ENCODE measurements around the gene NRDC. TPM values are rescaled to one million over a fixed set of nuclear protein-coding genes. Genes with fewer than 3 reads are reported as not detected.
A peak's percentile ranks its signal among the peaks of the same experiment; 100 is the strongest.

Gene NRDC
- total RNA-seq, 1 experiment from 2014 or later = 147 TPM

- no peak overlapping the region for H3K27ac ChIP-seq (ENCODE audit: insufficient read length, low read depth, low read length)
- no peak overlapping the region for H3K4me3 Mint-ChIP-seq
Measured at GRCh38 chr1:51818487-51818886, 60.0 kb downstream of the NRDC start.

More at GRCh38 chr1:51818487-51818886, 60.0 kb downstream of the NRDC start:
- no peak overlapping the region for H2BK12ac ChIP-seq (ENCODE audit: insufficient read length, low read depth, low read length)
- no peak overlapping the region for H3K9ac ChIP-seq (ENCODE audit: extremely low read depth, insufficient read length, low read length)
- no peaks in the 10 kb centered on the region for H3K9me3 ChIP-seq (ENCODE audit: control insufficient read depth, low read depth, low read length)
- no peak overlapping the region for H3K18ac ChIP-seq (ENCODE audit: insufficient read length, low read depth, low read length)
- H2AK5ac ChIP-seq (ENCODE audit: insufficient read length, low read length) = no peak overlapping the region
- H3K23me2 ChIP-seq (ENCODE audit: insufficient read length, low read depth, low read length, poor library complexity, severe bottlenecking) = no peaks in the 10 kb centered on the region
- no peaks in the 10 kb centered on the region for H3K79me2 ChIP-seq (ENCODE audit: insufficient read depth, low read length)
- H3K79me1 ChIP-seq (ENCODE audit: insufficient read depth, low read depth, low read length, poor library complexity, severe bottlenecking) = no peaks in the 10 kb centered on the region
- H4K8ac ChIP-seq (replicated peaks; ENCODE audit: insufficient read length, low read depth, low read length) = no peak overlapping the region
- H4K91ac ChIP-seq (ENCODE audit: insufficient read length, low read depth, low read length) = no peak overlapping the region
- H3K27me3 Mint-ChIP-seq (ENCODE audit: low read depth) = no peaks in the 10 kb centered on the region
- no peak overlapping the region for H2BK120ac ChIP-seq (ENCODE audit: low read depth, low read length, poor library complexity, severe bottlenecking)
- H3K4ac ChIP-seq (ENCODE audit: low read depth, low read length) = no peak overlapping the region
- no peak overlapping the region for H2BK15ac ChIP-seq (ENCODE audit: low read depth, low read length)
- H3K27ac Mint-ChIP-seq = peak overlapping the region in 1 of 3 experiments; percentile 63; a peak in 2 of 7 replicates
- H3K4me1 Mint-ChIP-seq = no peaks in the 10 kb centered on the region
- H3K27me3 ChIP-seq (ENCODE audit: insufficient read depth, low read length) = no peaks in the 10 kb centered on the region
- no peak overlapping the region for H3K56ac ChIP-seq (ENCODE audit: insufficient read length, low read depth, low read length)
- WGBS (ENCODE audit: extremely low coverage, insufficient read length, low lambda C conversion rate) = no CpG with 5 or more reads among the region's 3 CpGs
- DNase-seq = no peak
- H3K36me3 Mint-ChIP-seq (ENCODE audit: insufficient read depth in 1 of 3, low read depth in 3 of 3) = peaks cover 6 to 61% (median 28%) of the 10 kb centered on the region in 3 experiments; a peak in 6 of 7 replicates
- no peaks in the 10 kb centered on the region for H3K4me1 ChIP-seq (ENCODE audit: insufficient read depth, low read length)
- no peak for TF ChIP-seq CTCF (conservative IDR thresholded peaks at IDR 0.05)
- no peak overlapping the region for H2BK20ac ChIP-seq (ENCODE audit: low read depth, low read length, poor library complexity, severe bottlenecking)
- no peak overlapping the region for H3K4me2 ChIP-seq (ENCODE audit: insufficient read depth, insufficient read length, low read length)
- H3T11ph ChIP-seq (ENCODE audit: low read length) = no peak overlapping the region
- H2BK5ac ChIP-seq (ENCODE audit: insufficient read length, low read length) = no peak overlapping the region
- H3K9me3 Mint-ChIP-seq = no peaks in the 10 kb centered on the region
- H3K14ac ChIP-seq (ENCODE audit: insufficient read depth, low read length) = no peak overlapping the region
- no peaks in the 10 kb centered on the region for H4K20me1 ChIP-seq (ENCODE audit: control insufficient read depth, insufficient read depth, insufficient read length)
- H2AFZ ChIP-seq (ENCODE audit: low read length) = no peak overlapping the region
- H4K5ac ChIP-seq (ENCODE audit: insufficient read length, low read depth, low read length) = no peak overlapping the region
- no peak overlapping the region for H3K23ac ChIP-seq (ENCODE audit: insufficient read length, low read depth, low read length)

Measured in H9 (cell line).